ENCODE results near the gene SMIM14.
A peak's percentile ranks its signal among the peaks of the same experiment; 100 is the strongest.
"Not testable (repeated sequence)": the region's sequence is repeated elsewhere in the genome, so short reads cannot be mapped to it uniquely, and the experiment has no call there.

SMIM14 gene

GRCh38 chr4:39638354-39639239, at the start of gene SMIM14:
Gene SMIM14, minus strand, starts transcription at chr4:39638865. Its CDS starts 33,720 bp downstream, at chr4:39605145.
- peak; percentile 54 for DNase-seq

- no peak for DNase-seq
Measured at GRCh38 chr4:39687014-39687413, 48.3 kb upstream of the SMIM14 start.

- no peak for DNase-seq
Measured at GRCh38 chr4:39685990-39686389, 47.3 kb upstream of the SMIM14 start.

GRCh38 chr4:39682138-39682537, 43.5 kb upstream of the SMIM14 start:
- DNase-seq: no peak

GRCh38 chr4:39681003-39681402, 42.3 kb upstream of the SMIM14 start:
- not testable (repeated sequence) for DNase-seq

- not testable (repeated sequence) for DNase-seq
Measured at GRCh38 chr4:39675681-39676080, 37.0 kb upstream of the SMIM14 start.

- DNase-seq: not testable (repeated sequence)
Measured at GRCh38 chr4:39670296-39670695, 31.6 kb upstream of the SMIM14 start.

GRCh38 chr4:39668887-39669286, 30.2 kb upstream of the SMIM14 start:
- no peak for DNase-seq

- DNase-seq: no peak
Measured at GRCh38 chr4:39667706-39668105, 29.0 kb upstream of the SMIM14 start.

GRCh38 chr4:39664828-39665731, 26.4 kb upstream of the SMIM14 start:
- no peak for DNase-seq

- no peak for DNase-seq
Measured at GRCh38 chr4:39662683-39663082, 24.0 kb upstream of the SMIM14 start.

GRCh38 chr4:39660757-39661156, 22.1 kb upstream of the SMIM14 start:
- DNase-seq: no peak

GRCh38 chr4:39660045-39660444, 21.4 kb upstream of the SMIM14 start:
- no peak for DNase-seq

- no peak for DNase-seq
Measured at GRCh38 chr4:39658756-39659155, 20.1 kb upstream of the SMIM14 start.

GRCh38 chr4:39657465-39657864, 18.8 kb upstream of the SMIM14 start:
- no peak for DNase-seq

- not testable (repeated sequence) for DNase-seq
Measured at GRCh38 chr4:39656638-39657037, 18.0 kb upstream of the SMIM14 start.

GRCh38 chr4:39655876-39656275, 17.2 kb upstream of the SMIM14 start:
- DNase-seq: no peak

- no peak for DNase-seq
Measured at GRCh38 chr4:39655211-39655610, 16.5 kb upstream of the SMIM14 start.

GRCh38 chr4:39651586-39651985, 12.9 kb upstream of the SMIM14 start:
- DNase-seq: not testable (repeated sequence)

GRCh38 chr4:39649639-39650265, 11.1 kb upstream of the SMIM14 start:
- no peak for DNase-seq

- DNase-seq: no peak
Measured at GRCh38 chr4:39648827-39649558, 10.3 kb upstream of the SMIM14 start.

GRCh38 chr4:39648213-39648612, 9.5 kb upstream of the SMIM14 start:
- no peak for DNase-seq
